Astrocyte (in vitro differentiated cells and primary cell): ENCODE results near the gene RASGRP2. TPM values are rescaled to one million over a fixed set of nuclear protein-coding genes. Genes with fewer than 3 reads are reported as not detected.

Experiments
- DNase-seq: peaks from one replicate; pipeline ENCODE4 v3.0.0-alpha.2; 2010; ENCODE audit warnings: low read depth
- FAIRE-seq: peaks from 2 replicates; lab custom pipeline; 2011; peaks lifted over from hg19 to GRCh38; lab: Jason Lieb, UNC
- H2AFZ ChIP-seq: 2 replicates; pipeline ENCODE4 v1.6.0; 2012; ENCODE audit warnings: low read depth, low read length, inconsistent platforms
- H3K27ac ChIP-seq: 2 replicates; pipeline ENCODE4 v1.5.1; 2011; ENCODE audit warnings: low read depth, low read length, inconsistent platforms
- H3K27me3 ChIP-seq: 2 replicates; pipeline ENCODE4 v1.6.0; 2011; ENCODE audit warnings: low read length, inconsistent platforms; ENCODE audit not compliant: insufficient read depth
- H3K36me3 ChIP-seq: 2 replicates; pipeline ENCODE4 v1.5.1; 2011; ENCODE audit warnings: low read length, inconsistent platforms; ENCODE audit not compliant: insufficient read depth
- H3K4me1 ChIP-seq: 2 replicates; pipeline ENCODE4 v1.5.1; 2011; ENCODE audit warnings: low read length, inconsistent platforms; ENCODE audit not compliant: insufficient read depth
- H3K4me2 ChIP-seq: 2 replicates; pipeline ENCODE4 v1.6.0; 2012; ENCODE audit warnings: low read length, inconsistent platforms
- H3K4me3 ChIP-seq: 2 replicates; pipeline ENCODE4 v1.5.1; 2011; ENCODE audit warnings: low read depth, mild to moderate bottlenecking, low read length, inconsistent platforms; ENCODE audit not compliant: insufficient read depth
- H3K79me2 ChIP-seq: 2 replicates; pipeline ENCODE4 v1.6.0; 2012; ENCODE audit warnings: mild to moderate bottlenecking, low read length, inconsistent platforms; ENCODE audit not compliant: insufficient read depth
- H3K9ac ChIP-seq: 2 replicates; pipeline ENCODE4 v1.6.0; 2012; ENCODE audit warnings: mild to moderate bottlenecking, low read length, inconsistent platforms
- H3K9me3 ChIP-seq: 2 replicates; pipeline ENCODE4 v1.5.1; 2012; ENCODE audit warnings: low read depth, mild to moderate bottlenecking, low read length, inconsistent platforms; ENCODE audit not compliant: insufficient read depth
- H4K20me1 ChIP-seq: 2 replicates; pipeline ENCODE4 v1.6.0; 2012; ENCODE audit warnings: low read length, inconsistent platforms; ENCODE audit not compliant: insufficient read depth
- H3K27ac Mint-ChIP-seq: one replicate; pipeline ENCODE4 v1.8.0; 2021; ENCODE audit warnings: mild to moderate bottlenecking, mixed read lengths; ENCODE audit not compliant: unreplicated experiment
- H3K27me3 Mint-ChIP-seq: one replicate; pipeline ENCODE4 v1.8.0; 2021; ENCODE audit warnings: low read depth, mixed read lengths; ENCODE audit not compliant: unreplicated experiment
- H3K36me3 Mint-ChIP-seq: one replicate; pipeline ENCODE4 v1.8.0; 2021; ENCODE audit warnings: low read depth, mixed read lengths; ENCODE audit not compliant: unreplicated experiment
- H3K4me1 Mint-ChIP-seq: one replicate; pipeline ENCODE4 v1.8.0; 2021; ENCODE audit warnings: low read depth, mixed read lengths; ENCODE audit not compliant: unreplicated experiment
- H3K4me3 Mint-ChIP-seq: one replicate; pipeline ENCODE4 v1.8.0; 2021; ENCODE audit warnings: mild to moderate bottlenecking, moderate library complexity, mixed read lengths; ENCODE audit not compliant: unreplicated experiment
- H3K9me3 Mint-ChIP-seq: one replicate; pipeline ENCODE4 v1.8.0; 2021; ENCODE audit warnings: mild to moderate bottlenecking, mixed read lengths; ENCODE audit not compliant: unreplicated experiment
- EZH2 ChIP-seq: IDR thresholded peaks from 2 replicates; pipeline ENCODE4 v1.6.1; 2012; ENCODE audit warnings: mild to moderate bottlenecking, low read length, inconsistent platforms; ENCODE audit not compliant: insufficient read depth
- total RNA-seq: library from RNA; stranded (reverse); gene quantifications from 2 replicates; pipeline ENCODE4 v1.2.1, GENCODE V29; 2021
- TF ChIP-seq, protein P1 (sequence below): IDR thresholded peaks from 2 replicates; pipeline ENCODE4 v1.5.1; 2011; ENCODE audit warnings: low read depth, mild to moderate bottlenecking, inconsistent platforms, low read length, moderate library complexity; ENCODE audit not compliant: insufficient read depth

Gene RASGRP2
- total RNA-seq, 1 donor from 2014 or later = 3.9 TPM

DNA sequence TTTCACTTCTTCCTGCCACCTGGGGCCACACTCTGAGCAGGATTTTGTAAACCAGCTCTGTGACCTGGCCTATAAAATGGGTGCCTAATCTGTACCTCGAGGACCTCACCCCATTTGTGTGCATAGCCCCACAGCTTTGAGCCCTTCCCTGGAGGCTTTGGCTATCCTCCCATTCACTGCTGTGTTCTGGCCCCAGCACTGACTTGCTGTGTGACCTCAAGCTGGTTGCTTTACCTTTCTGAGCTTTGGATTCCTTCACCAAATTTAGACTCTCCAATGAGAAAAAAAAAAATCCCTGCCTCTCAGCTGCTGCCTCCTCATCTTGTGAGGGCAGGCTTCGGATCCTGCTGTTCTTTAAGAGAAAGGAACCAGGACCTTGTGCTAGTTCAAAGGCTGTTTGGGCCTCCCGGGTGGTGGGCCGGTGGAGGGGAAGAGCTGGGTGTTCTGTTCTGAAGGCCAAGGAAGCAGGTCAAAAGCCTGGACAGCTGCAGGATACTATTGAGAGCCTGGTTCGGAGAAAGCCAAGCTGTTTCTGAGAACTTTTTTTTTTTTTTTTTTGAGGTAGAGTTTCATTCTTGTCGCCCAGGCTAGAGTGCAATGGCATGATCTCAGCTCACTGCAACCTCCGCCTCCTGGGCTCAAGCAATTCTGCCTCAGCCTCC is 16.9 kb upstream of the RASGRP2 start:
- no peak for DNase-seq
- no peaks in the 10 kb centered on the region for H3K79me2 ChIP-seq
- peaks cover 52% of the 10 kb centered on the region for H4K20me1 ChIP-seq
- Mint-ChIP-seq H3K36me3 (peaks cover 11% of the 10 kb centered on the region), H3K4me1 (peaks cover 36% of the 10 kb centered on the region), H3K9me3 (no peaks in the 10 kb centered on the region), H3K27ac (peak overlapping the region; percentile 50), H3K27me3 (no peaks in the 10 kb centered on the region), H3K4me3 (peak overlapping the region; percentile 54)
- H2AFZ ChIP-seq = no peak overlapping the region
- H3K27me3 ChIP-seq = no peaks in the 10 kb centered on the region
- no peak for TF ChIP-seq EZH2
- TF ChIP-seq, protein P1, sequence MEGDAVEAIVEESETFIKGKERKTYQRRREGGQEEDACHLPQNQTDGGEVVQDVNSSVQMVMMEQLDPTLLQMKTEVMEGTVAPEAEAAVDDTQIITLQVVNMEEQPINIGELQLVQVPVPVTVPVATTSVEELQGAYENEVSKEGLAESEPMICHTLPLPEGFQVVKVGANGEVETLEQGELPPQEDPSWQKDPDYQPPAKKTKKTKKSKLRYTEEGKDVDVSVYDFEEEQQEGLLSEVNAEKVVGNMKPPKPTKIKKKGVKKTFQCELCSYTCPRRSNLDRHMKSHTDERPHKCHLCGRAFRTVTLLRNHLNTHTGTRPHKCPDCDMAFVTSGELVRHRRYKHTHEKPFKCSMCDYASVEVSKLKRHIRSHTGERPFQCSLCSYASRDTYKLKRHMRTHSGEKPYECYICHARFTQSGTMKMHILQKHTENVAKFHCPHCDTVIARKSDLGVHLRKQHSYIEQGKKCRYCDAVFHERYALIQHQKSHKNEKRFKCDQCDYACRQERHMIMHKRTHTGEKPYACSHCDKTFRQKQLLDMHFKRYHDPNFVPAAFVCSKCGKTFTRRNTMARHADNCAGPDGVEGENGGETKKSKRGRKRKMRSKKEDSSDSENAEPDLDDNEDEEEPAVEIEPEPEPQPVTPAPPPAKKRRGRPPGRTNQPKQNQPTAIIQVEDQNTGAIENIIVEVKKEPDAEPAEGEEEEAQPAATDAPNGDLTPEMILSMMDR = no peak
- H3K9me3 ChIP-seq = no peaks in the 10 kb centered on the region
- H3K9ac ChIP-seq = no peak overlapping the region
- H3K27ac ChIP-seq = no peak overlapping the region
- no peak overlapping the region for H3K4me2 ChIP-seq
- no peak overlapping the region for H3K4me3 ChIP-seq
- peaks cover 24% of the 10 kb centered on the region for H3K4me1 ChIP-seq
- FAIRE-seq = no peak
- peaks cover 22% of the 10 kb centered on the region for H3K36me3 ChIP-seq

DNA sequence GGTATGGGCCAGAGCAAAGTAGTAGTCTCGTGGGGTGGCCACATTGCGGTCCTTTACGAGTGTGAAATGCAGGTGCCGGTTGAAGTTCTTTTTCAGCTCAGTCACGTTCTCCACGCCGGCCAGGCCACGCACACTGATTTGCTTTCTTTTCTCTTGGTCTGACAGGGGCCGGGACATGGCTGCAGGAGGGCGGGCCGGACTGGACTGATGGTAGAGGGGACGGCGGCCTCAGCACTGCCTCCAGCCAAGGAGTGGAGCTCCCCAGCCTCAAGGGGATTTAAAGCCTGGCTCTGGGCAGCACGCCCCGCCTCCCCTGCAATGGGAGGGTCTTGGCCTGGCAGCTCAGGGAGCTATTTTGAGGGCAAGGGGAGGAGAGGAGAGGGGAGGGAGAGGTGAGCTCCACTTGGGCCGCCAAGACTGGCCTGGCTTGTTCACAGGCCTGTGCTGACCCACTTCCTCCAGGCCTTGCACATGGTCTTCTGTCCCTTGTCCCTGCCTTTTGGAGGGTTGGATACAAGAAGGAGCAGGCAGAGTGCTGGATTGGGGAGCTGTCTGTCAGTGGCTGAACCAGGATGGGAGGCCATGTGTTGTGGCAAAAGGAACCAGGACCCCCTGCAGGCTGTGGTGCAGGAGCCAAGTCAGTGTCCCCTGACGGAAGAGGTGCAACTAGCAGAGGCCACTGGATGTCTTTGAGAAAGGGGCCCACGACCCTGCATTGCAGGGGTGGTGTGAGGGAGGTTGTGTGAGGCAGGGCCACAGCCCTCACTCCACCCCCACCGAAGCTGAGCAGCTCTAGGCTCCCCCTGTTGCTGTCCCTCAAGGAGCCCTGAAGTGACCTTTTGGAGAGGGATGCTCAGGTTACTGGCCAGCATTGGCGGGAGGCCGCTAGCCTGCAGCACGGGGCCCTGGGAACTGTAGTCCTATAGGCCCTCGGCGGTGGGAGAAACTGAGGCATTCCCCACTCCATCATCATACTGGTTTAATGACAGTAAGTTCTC is 16.1 kb upstream of the RASGRP2 start, which contains the start of gene PYGM:
Gene PYGM, minus strand, starts transcription at position 253 of the 998 bp plus-strand sequence. Its CDS starts 76 bp downstream, at position 177.
- H3K27me3 Mint-ChIP-seq = peaks cover 3% of the 10 kb centered on the region
- Histone ChIP-seq H3K4me1 (peaks cover 24% of the 10 kb centered on the region), H4K20me1 (peaks cover 46% of the 10 kb centered on the region), H3K36me3 (peaks cover 20% of the 10 kb centered on the region), H3K4me2 (no peak within 1 kb of the TSS), H3K27ac (no peak within 1 kb of the TSS), H3K79me2 (no peaks in the 10 kb centered on the region), H3K9ac (no peak within 1 kb of the TSS), H2AFZ (no peak within 1 kb of the TSS), H3K9me3 (no peaks in the 10 kb centered on the region), H3K4me3 (no peak within 1 kb of the TSS), H3K27me3 (no peaks in the 10 kb centered on the region)
- H3K9me3 Mint-ChIP-seq = no peaks in the 10 kb centered on the region
- no peak for DNase-seq
- peak within 1 kb of the TSS; percentile 66 for H3K27ac Mint-ChIP-seq
- peaks cover 36% of the 10 kb centered on the region for H3K4me1 Mint-ChIP-seq
- TF ChIP-seq EZH2 = no peak
- TF ChIP-seq, protein P1 = no peak
- peak within 1 kb of the TSS; percentile 54 for H3K4me3 Mint-ChIP-seq
- FAIRE-seq = no peak
- peaks cover 11% of the 10 kb centered on the region for H3K36me3 Mint-ChIP-seq
